AG09319 (cell line): ENCODE measurements around the gene ALKBH8.
"Not testable (repeated sequence)": the region's sequence is repeated elsewhere in the genome, so short reads cannot be mapped to it uniquely, and the experiment has no call there.

Source experiments
- DNase-seq: peaks from one replicate; pipeline ENCODE4 v3.0.0-alpha.2; 2010; ENCODE audit warnings: low read depth; ENCODE audit errors: extremely low read depth
- TF ChIP-seq, protein P1 (sequence below): IDR thresholded peaks from 2 replicates; pipeline ENCODE4 v1.5.1; 2011; ENCODE audit warnings: low read depth, mild to moderate bottlenecking, inconsistent platforms, low read length, moderate library complexity

ALKBH8 gene

DNA sequence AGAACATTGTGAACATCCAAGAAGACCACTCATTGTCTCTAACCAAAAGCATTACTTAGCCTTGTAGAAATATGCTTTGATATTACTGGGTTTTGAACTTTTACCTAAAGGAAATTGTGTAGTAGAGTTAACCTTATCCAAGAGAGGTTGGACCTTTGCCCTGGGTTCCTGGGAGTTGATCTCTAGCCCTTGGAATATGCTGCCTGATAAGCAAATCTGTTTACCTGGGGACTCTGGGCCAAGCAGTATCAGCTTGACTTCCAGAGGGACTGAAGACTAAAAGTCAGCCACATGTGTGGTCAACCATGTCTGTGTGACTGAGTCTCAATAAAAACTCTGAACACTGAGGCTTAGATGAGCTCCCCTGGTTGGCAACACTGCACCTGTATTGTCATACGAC, 63.8 kb downstream of the ALKBH8 start:
- no peak for DNase-seq
- TF ChIP-seq, protein P1, sequence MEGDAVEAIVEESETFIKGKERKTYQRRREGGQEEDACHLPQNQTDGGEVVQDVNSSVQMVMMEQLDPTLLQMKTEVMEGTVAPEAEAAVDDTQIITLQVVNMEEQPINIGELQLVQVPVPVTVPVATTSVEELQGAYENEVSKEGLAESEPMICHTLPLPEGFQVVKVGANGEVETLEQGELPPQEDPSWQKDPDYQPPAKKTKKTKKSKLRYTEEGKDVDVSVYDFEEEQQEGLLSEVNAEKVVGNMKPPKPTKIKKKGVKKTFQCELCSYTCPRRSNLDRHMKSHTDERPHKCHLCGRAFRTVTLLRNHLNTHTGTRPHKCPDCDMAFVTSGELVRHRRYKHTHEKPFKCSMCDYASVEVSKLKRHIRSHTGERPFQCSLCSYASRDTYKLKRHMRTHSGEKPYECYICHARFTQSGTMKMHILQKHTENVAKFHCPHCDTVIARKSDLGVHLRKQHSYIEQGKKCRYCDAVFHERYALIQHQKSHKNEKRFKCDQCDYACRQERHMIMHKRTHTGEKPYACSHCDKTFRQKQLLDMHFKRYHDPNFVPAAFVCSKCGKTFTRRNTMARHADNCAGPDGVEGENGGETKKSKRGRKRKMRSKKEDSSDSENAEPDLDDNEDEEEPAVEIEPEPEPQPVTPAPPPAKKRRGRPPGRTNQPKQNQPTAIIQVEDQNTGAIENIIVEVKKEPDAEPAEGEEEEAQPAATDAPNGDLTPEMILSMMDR, result no peak

GRCh38 chr11:107497371-107497770, 68.2 kb downstream of the ALKBH8 start:
- DNase-seq, result not testable (repeated sequence)

DNA sequence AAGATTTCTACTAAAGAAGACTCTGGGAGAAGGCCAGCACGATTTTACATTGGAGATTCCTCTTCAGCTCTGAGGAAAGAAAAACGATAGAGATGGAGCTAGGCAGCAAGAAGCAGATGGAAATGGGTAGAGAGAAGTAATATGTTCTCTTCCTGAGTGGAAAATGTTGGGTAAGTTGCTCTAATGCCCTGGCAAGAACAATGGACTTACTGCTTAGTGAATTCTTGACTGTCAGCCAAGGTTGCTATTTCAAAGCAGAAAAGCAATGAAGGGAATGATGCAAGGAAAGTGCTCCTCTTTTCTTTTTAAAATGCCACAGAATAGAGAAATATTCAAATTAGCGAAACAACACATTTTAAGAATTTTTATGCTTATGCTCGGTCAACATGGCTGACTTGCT, 69.5 kb downstream of the ALKBH8 start:
- peak; percentile 24 for DNase-seq
- TF ChIP-seq, protein P1, result no peak

DNA sequence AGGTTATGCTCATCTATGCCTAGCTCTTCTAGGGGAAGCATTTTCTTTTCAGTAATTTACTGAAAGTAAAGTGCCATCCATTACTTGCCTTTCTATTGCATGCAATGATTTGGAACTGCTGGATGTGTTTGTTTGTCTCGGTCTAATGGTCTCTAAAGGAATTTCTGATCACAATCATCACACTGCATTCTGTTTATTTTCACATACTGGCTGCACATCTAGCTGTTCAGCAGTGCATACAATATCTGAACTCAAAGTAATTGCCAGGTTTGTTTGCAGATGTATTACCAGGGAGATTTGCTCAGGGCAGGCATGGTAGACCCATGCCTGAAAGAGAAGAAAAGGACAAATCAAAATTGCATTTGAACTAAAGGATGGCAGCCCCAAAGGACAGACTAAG, 71.5 kb downstream of the ALKBH8 start:
- TF ChIP-seq, protein P1, result no peak
- no peak for DNase-seq

DNA sequence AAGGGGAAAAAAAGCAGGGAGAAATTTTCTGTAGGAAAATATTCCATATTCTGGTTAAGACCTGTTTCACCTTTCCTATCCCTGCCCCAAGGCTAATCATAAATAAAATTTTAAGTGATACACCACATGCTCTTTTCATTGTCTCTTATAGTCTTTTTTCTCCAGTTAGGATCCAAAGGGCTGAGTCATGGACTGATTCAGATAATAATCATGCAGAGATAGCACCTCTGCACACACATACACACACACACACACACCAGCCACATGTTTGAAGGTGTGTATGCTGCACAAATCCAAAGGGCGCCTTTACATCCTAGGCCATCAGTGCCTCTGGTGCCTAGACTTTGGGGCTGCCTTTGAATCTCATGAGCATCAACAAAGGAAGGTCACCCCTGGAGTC, 72.4 kb downstream of the ALKBH8 start:
- TF ChIP-seq, protein P1, result no peak
- no peak for DNase-seq

GRCh38 chr11:107490836-107491235, 74.7 kb downstream of the ALKBH8 start:
- TF ChIP-seq, protein P1, result no peak
- no peak for DNase-seq

DNA sequence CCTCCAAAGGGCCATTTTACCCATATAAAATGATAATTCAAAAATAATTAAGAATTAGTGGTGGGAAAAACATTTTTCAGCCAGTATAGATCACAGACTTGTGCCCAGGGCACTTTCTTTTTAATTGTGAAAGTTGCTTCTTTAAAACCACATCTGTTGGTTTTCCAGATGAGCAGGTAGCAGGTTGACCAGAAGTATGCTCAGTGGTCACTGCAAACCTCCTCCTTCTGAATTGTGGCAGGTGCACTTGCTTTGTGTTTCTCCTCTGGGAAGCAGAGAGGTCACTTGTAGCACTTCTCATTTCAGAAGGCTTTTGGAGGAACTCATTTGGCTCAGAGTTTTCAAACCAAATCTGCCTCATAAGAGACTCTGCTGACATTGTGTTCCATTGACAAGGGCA, 83.3 kb downstream of the ALKBH8 start:
- TF ChIP-seq, protein P1, result no peak
- DNase-seq, result no peak

GRCh38 chr11:107478922-107479321, 86.6 kb downstream of the ALKBH8 start:
- DNase-seq, result no peak
- TF ChIP-seq, protein P1, result no peak
